SU-DHL-6 (cell line): Measurements from ENCODE around the gene STC2.

Source experiments
- EZH2phosphoT487 ChIP-seq: fragments of 200-600 bp; sonication (generic), shearing (Covaris generic); conservative IDR thresholded peaks from 2 replicates; pipeline ENCODE4 v1.6.1; 2018; ENCODE audit warnings: mild to moderate bottlenecking, antibody characterized with exemption, low read length, moderate library complexity, mixed read lengths
- TF ChIP-seq, protein P1 (sequence below): fragments of 200-600 bp; sonication (generic); IDR thresholded peaks from one replicate; pipeline ENCODE4 v1.5.1; 2017; ENCODE audit warnings: antibody characterized with exemption, mild to moderate bottlenecking, low read length, moderate library complexity; ENCODE audit not compliant: insufficient read depth, poor library complexity, severe bottlenecking

DNA sequence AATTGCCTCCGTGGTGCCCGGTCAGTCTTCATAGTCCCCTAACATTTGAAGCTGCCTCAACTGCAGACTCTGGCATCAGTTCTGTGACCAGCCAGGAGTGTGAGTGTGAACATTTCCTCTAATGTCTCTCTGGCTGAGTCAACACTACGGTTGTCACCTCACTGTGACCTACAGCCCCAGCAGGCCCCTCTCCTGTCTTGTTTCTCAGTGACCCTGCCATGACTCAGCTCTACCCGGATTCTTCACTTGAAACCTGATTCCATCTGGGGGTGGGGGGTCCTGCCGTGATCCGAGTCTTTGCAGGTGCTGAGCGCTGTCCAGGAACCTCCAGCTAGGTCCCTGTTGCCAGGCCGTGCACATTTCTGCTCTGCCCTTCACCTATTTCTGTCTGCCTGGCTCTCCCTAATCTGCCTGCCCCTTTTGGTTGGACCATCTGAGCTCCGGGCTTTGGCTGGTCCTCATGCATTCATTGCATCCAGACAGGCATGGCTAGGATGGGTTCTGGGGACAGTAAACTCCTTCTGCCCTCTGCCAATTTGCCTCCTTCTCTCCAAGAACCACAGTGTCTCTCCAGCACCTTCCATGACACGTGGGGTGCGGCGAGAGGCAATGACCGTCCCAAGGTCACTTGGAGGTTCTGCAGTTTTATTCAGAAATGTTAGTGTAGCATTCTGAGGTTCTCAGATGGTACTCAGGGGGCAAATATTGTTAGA is 24.2 kb downstream of the STC2 start:
- TF ChIP-seq, protein P1, sequence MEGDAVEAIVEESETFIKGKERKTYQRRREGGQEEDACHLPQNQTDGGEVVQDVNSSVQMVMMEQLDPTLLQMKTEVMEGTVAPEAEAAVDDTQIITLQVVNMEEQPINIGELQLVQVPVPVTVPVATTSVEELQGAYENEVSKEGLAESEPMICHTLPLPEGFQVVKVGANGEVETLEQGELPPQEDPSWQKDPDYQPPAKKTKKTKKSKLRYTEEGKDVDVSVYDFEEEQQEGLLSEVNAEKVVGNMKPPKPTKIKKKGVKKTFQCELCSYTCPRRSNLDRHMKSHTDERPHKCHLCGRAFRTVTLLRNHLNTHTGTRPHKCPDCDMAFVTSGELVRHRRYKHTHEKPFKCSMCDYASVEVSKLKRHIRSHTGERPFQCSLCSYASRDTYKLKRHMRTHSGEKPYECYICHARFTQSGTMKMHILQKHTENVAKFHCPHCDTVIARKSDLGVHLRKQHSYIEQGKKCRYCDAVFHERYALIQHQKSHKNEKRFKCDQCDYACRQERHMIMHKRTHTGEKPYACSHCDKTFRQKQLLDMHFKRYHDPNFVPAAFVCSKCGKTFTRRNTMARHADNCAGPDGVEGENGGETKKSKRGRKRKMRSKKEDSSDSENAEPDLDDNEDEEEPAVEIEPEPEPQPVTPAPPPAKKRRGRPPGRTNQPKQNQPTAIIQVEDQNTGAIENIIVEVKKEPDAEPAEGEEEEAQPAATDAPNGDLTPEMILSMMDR: no peak
- TF ChIP-seq EZH2phosphoT487: no peak
